Glutamatergic neuron (in vitro differentiated cells): ENCODE data around the gene SRGAP2C. TPM values are rescaled to one million over a fixed set of nuclear protein-coding genes. Genes with fewer than 3 reads are reported as not detected.
"Not testable (repeated sequence)": the region's sequence is repeated elsewhere in the genome, so short reads cannot be mapped to it uniquely, and the experiment has no call there.

Experiments
- DNase-seq: peaks from one replicate; pipeline ENCODE4 v3.0.0; 2022
- H3K27ac Mint-ChIP-seq: one replicate; pipeline ENCODE4 v1.8.0; 2020; ENCODE audit warnings: mild to moderate bottlenecking, mixed read lengths, inconsistent platforms; ENCODE audit not compliant: unreplicated experiment
- H3K27me3 Mint-ChIP-seq: one replicate; pipeline ENCODE4 v1.8.0; 2020; ENCODE audit warnings: mild to moderate bottlenecking, moderate library complexity, mixed read lengths, inconsistent platforms; ENCODE audit not compliant: unreplicated experiment
- H3K36me3 Mint-ChIP-seq: one replicate; pipeline ENCODE4 v1.8.0; 2020; ENCODE audit warnings: mild to moderate bottlenecking, mixed read lengths, inconsistent platforms; ENCODE audit not compliant: unreplicated experiment
- H3K4me1 Mint-ChIP-seq: one replicate; pipeline ENCODE4 v1.8.0; 2020; ENCODE audit warnings: mild to moderate bottlenecking, low read depth, mixed read lengths, inconsistent platforms; ENCODE audit not compliant: unreplicated experiment
- H3K4me3 Mint-ChIP-seq: one replicate; pipeline ENCODE4 v1.8.0; 2020; ENCODE audit warnings: mild to moderate bottlenecking, mixed read lengths, inconsistent platforms; ENCODE audit not compliant: unreplicated experiment
- H3K9me3 Mint-ChIP-seq: one replicate; pipeline ENCODE4 v1.8.0; 2020; ENCODE audit warnings: mild to moderate bottlenecking, moderate library complexity, mixed read lengths, inconsistent platforms; ENCODE audit not compliant: unreplicated experiment
- CTCF ChIP-seq: fragments of 200-600 bp; sonication (generic); IDR thresholded peaks from one replicate; pipeline ENCODE4 v1.5.0; 2021; ENCODE audit not compliant: partially characterized antibody, unreplicated experiment
- total RNA-seq: library from RNA; stranded (reverse); fragmentation: NEBNext Ultra II Directional; extraction: Animal tissue kit (Norgen Biotek cat#: 25700); gene quantifications from one replicate; pipeline ENCODE4 v1.2.1, GENCODE V29; 2021; ENCODE audit not compliant: unreplicated experiment

The SRGAP2C gene
- total RNA-seq, 1 donor from 2014 or later: 16.5 TPM

GRCh38 chr1:121408354-121408753 is 223.6 kb downstream of the SRGAP2C start:
- Mint-ChIP-seq H3K4me1 (no peaks in the 10 kb centered on the region), H3K27me3 (no peaks in the 10 kb centered on the region), H3K4me3 (no peak overlapping the region), H3K36me3 (no peaks in the 10 kb centered on the region), H3K9me3 (no peaks in the 10 kb centered on the region), H3K27ac (no peak overlapping the region)
- TF ChIP-seq CTCF: no peak
- no peak for DNase-seq

- H3K36me3 Mint-ChIP-seq: no peaks in the 10 kb centered on the region
- H3K9me3 Mint-ChIP-seq: no peaks in the 10 kb centered on the region
- no peak overlapping the region for H3K27ac Mint-ChIP-seq
- H3K4me3 Mint-ChIP-seq: no peak overlapping the region
- no peaks in the 10 kb centered on the region for H3K4me1 Mint-ChIP-seq
- no peaks in the 10 kb centered on the region for H3K27me3 Mint-ChIP-seq
- no peak for DNase-seq
- no peak for TF ChIP-seq CTCF
Measured at GRCh38 chr1:121413821-121414220, 229.0 kb downstream of the SRGAP2C start.

- Mint-ChIP-seq H3K9me3 (no peaks in the 10 kb centered on the region), H3K4me1 (no peaks in the 10 kb centered on the region), H3K27ac (no peak overlapping the region), H3K36me3 (no peaks in the 10 kb centered on the region), H3K4me3 (no peak overlapping the region), H3K27me3 (no peaks in the 10 kb centered on the region)
- no peak for DNase-seq
- TF ChIP-seq CTCF: no peak
Measured at GRCh38 chr1:121414905-121415304, 230.1 kb downstream of the SRGAP2C start.

GRCh38 chr1:121417325-121417923 is 232.6 kb downstream of the SRGAP2C start:
- Mint-ChIP-seq H3K4me3 (no peak overlapping the region), H3K4me1 (no peaks in the 10 kb centered on the region), H3K27ac (no peak overlapping the region), H3K27me3 (no peaks in the 10 kb centered on the region), H3K9me3 (no peaks in the 10 kb centered on the region), H3K36me3 (no peaks in the 10 kb centered on the region)
- no peak for DNase-seq
- no peak for TF ChIP-seq CTCF

- no peak for TF ChIP-seq CTCF
- Mint-ChIP-seq H3K36me3 (no peaks in the 10 kb centered on the region), H3K27me3 (no peaks in the 10 kb centered on the region), H3K4me3 (no peak overlapping the region), H3K9me3 (peaks cover 2% of the 10 kb centered on the region), H3K4me1 (no peaks in the 10 kb centered on the region), H3K27ac (no peak overlapping the region)
- DNase-seq: peak; percentile 34
Measured at GRCh38 chr1:121418369-121419049, 233.7 kb downstream of the SRGAP2C start.

GRCh38 chr1:121419050-121419615 is 234.4 kb downstream of the SRGAP2C start:
- H3K27ac Mint-ChIP-seq, H3K4me3 Mint-ChIP-seq, DNase-seq, H3K4me1 Mint-ChIP-seq, H3K27me3 Mint-ChIP-seq, H3K36me3 Mint-ChIP-seq, H3K9me3 Mint-ChIP-seq: not testable (repeated sequence)

- not testable (repeated sequence) for H3K4me1 Mint-ChIP-seq, H3K27ac Mint-ChIP-seq, H3K36me3 Mint-ChIP-seq, H3K27me3 Mint-ChIP-seq, H3K9me3 Mint-ChIP-seq, DNase-seq, H3K4me3 Mint-ChIP-seq
Measured at GRCh38 chr1:121421490-121421889, 236.7 kb downstream of the SRGAP2C start.
